GM12891 (cell line): Measurements from ENCODE around the gene TNK2.

Source experiments
- POLR2A ChIP-seq: IDR thresholded peaks from 2 replicates; pipeline ENCODE4 v1.6.1; 2011; ENCODE audit warnings: low read depth, low read length, control low read depth
- TAF1 ChIP-seq: IDR thresholded peaks from 2 replicates; pipeline ENCODE4 v1.6.1; 2011; ENCODE audit warnings: low read depth, low read length, control low read depth

- TF ChIP-seq POLR2A (no peak), TAF1 (no peak)
Observed at GRCh38 chr3:195907684-195907933, 742 bp downstream of the TNK2 start.
